Left ventricle myocardium superior (tissue), 1 donor: ENCODE data around the gene OR2T2. TPM values are rescaled to one million over a fixed set of nuclear protein-coding genes. Genes with fewer than 3 reads are reported as not detected.
"Not testable (repeated sequence)": the region's sequence is repeated elsewhere in the genome, so short reads cannot be mapped to it uniquely, and the experiment has no call there.

ENCODE experiments used
- ATAC-seq: fragments of 200-7000 bp; cut with Tn5 transposase; one replicate; pipeline ENCODE4 v1.9.1; 2020; ENCODE audit warnings: mild to moderate bottlenecking, moderate library complexity
- DNase-seq: peaks from one replicate; pipeline ENCODE4 v3.0.0-alpha.2; 2020
- intact Hi-C: fragments of 100-400 bp; cut with micrococcal nuclease; formaldehyde crosslinking; loops from one replicate; pipeline ENCODE4 v1.11.0; 2022
- long read RNA-seq: library from polyadenylated mRNA; unstranded; transcript quantifications from one replicate; pipeline ENCODE4 v2.0.0, GENCODE V29; 2021
- total RNA-seq: library from RNA; stranded (reverse); fragmentation: NEBNext Ultra II Directional; extraction: Animal tissue kit (Norgen Biotek cat#: 25700); gene quantifications from one replicate; pipeline ENCODE4 v1.2.1, GENCODE V29; 2021
- donor health status: DM: no; HTN: yes; CAD: no; lungs with severe emphysema.

OR2T2 gene
- total RNA-seq: not detected
- long read RNA-seq: 0 reads

DNA sequence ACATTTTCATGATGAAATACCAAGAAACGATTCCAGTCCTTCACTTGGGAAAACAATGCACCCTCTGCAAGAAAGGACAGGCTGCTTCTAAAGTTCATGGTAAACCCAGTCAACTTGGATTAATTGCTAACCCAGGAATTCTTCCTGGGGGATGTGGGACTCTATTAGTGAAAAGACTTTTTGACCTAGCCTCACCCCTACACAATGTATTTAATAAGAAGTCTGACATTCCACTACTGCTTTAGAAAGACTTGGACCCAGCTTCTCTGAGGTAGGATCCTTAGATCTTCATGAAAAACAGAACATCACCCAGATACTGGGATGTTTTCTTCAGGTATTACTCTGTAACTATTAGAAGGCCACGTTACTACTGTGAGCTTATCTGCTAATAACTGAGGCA is at the start of gene OR2T2:
Gene OR2T2, plus strand, starts transcription at position 239 of the 400 bp plus-strand sequence. CDS start 7,161 bp downstream, outside the sequence.
- intact Hi-C loops, DNase-seq, ATAC-seq: not testable (repeated sequence)

DNA sequence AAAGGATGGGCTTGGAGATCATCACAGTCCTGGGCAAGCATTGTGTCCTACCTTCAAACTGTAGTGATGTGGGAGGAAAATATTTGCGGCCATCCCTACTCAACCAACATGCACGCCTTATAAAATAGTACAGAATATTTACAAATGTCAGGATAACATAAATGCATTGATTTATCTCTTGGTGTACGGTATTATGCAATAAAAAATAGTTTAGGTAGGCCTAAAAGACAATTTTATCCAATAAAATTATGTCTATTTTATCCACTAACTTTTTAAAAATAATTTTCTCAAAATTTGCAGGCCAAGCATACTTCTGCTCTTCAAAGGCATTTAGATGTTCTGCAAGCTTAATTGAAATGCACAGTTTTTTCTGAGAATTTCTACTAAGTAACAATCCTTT is 42.7 kb upstream of the OR2T2 start, which contains the start of gene OR2T1:
Gene OR2T1, plus strand, starts transcription at position 301 of the 400 bp plus-strand sequence. CDS start 3,100 bp downstream, outside the sequence.
- intact Hi-C loops: no loop called here
- DNase-seq: no peak
- no peak for ATAC-seq

DNA sequence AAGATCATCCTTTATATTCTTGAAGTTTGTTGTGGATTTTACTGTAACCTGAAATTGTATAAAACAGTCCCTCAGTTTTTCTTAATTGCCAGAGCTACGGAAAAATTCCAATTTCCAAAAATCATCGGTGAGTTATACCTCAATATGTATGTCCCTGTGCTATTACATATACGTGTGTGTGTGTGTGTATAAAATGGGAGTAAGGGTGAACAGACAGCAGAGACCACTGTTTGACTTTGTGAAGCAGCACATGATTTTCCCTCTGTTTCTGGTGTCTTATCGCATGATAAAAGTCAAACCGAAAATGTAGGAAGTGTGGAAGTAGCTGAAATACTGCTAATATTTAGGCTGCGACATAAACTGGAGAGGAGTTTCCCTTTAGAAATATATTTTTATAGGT is 41.4 kb upstream of the OR2T2 start:
- intact Hi-C loops: no loop called here

DNA sequence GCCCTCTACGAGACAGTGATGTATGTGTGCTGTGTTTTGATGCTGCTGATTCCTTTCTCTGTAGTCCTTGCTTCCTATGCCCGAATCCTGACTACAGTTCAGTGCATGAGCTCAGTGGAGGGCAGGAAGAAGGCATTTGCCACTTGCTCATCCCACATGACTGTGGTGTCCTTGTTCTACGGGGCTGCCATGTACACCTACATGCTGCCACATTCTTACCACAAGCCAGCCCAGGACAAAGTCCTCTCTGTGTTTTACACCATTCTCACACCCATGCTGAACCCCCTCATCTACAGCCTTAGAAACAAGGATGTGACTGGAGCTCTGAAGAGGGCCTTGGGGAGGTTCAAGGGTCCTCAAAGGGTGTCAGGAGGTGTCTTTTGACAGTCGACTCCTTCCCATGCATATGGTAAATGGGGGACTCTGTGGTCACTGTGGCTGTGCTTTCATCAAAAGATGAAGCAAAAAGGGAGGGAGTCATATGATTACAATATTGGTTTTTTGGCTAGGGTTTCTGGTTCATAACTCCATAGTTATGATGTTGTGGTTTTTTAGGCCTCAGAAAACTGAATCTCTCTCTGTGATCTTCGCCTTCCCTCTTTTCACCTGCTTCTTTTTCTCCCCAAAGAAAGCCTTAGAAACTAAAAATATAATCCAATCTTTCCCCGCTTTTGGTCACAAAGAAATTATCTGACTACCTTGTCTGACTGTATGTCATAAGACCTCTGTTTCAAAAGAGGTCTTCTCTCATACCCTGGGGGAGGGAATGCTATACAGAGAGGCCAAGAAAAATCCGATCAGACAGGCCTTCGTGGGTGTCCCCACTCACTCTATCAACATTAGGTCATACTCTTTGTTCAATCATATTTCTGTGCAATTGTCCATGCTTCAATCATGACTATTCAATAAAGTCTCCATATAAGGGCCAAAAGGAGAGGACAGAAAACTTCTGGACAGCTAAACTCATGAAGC is 38.4 kb upstream of the OR2T2 start:
- ATAC-seq: no peak
- no peak for DNase-seq
- intact Hi-C loops: no loop called here

More for the DNA sequence above, 41.4 kb upstream of the OR2T2 start:
- ATAC-seq (no peak), DNase-seq (no peak)

DNA sequence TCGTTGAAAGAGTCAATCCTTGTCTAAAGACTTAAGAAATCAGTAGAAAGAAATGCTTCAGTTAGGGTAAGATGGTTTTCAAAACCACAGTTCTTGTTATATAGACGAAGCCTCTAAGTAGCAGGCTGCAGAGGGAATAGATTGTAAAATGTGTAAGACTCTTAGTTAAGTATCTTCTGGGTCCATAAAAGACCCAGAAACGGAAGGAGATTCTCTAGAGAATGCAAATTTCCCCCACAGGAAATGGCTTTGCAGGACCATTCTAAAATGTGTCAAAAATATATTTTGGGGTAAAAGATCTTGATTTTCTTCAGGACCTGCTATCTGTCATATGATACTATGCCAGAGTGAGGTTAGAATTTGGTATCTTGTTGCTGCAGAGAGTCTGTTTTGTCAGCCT is 29.2 kb upstream of the OR2T2 start:
- DNase-seq: no peak
- intact Hi-C loops: no loop called here
- ATAC-seq: no peak

GRCh38 chr1:248417854-248418253 is 27.6 kb upstream of the OR2T2 start:
- intact Hi-C loops: no loop called here
- ATAC-seq (no peak), DNase-seq (no peak)

DNA sequence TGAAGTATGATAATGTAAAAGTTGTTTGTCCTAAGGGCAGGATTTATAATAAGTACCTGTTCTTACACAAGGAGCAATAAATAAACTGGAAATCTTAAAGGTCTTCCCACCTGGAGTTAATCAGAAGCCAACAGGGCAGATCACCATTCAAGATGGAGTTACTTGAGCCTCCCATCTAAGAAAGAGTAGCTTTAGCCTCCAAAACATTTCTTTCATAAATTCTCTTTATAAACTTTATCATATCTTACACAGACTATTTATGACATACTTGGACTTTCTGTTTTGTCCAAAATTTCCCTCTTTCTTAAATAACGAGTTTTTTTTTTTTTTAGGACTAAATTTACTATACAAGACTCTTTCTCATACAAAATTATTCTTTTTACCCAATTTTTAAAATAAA is 24.1 kb upstream of the OR2T2 start:
- ATAC-seq: no peak
- no peak for DNase-seq
- intact Hi-C loops: no loop called here

- DNase-seq, intact Hi-C loops, ATAC-seq: not testable (repeated sequence)
Observed at GRCh38 chr1:248427526-248428191, 17.8 kb upstream of the OR2T2 start.

GRCh38 chr1:248428192-248428533 is 17.3 kb upstream of the OR2T2 start:
- intact Hi-C loops, ATAC-seq, DNase-seq: not testable (repeated sequence)

DNA sequence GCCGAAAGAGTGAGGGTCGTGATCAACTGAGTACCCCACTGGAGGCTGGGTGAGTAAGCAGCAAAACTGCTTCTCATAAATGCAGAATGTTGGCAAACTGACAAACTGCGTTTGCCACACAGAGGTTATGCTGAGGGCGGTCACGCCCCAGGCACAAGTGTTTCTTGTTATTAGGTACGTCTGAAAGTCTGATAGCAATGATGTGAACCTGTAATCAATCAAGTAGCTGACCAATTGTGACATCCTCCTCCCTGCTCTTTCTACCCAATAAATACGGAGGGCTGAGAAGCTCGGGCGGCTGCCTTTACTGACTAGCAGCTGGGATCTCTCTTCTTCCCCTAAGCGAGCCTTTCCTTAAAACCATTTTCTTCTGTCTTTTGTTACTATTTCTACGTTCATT is 13.8 kb upstream of the OR2T2 start:
- ATAC-seq, intact Hi-C loops, DNase-seq: not testable (repeated sequence)

- ATAC-seq, intact Hi-C loops, DNase-seq: not testable (repeated sequence)
Observed at GRCh38 chr1:248432201-248432600, 13.2 kb upstream of the OR2T2 start.

DNA sequence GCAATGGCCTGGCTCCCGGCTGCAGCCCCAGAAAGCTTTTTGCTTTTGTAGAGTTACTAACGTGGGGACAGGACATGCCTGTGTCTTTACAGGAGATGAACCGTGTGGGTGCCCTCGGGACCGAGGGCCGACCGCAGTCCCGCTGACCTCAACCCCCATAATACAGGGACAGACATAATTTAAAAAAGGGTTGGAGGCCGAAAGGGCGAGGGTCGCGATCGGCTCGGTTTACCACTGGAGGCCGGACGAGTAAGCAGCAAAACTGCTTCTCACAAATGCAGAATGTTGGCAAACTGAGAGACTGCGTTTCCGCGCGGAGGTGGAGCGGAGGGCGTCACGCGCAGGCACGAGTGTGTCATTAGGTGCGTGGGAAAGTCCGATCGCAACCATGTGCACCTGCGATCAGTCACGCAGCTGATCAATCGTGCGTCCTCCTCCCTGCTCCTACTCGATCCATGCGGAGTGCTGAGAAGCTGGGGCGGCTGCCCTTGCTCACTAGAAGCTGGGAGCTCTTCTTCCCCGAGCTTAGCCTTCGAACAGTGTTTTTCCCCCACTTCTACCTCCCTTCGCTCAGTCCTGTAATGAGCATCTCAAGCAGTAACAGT is 11.5 kb upstream of the OR2T2 start:
- ATAC-seq, DNase-seq, intact Hi-C loops: not testable (repeated sequence)

GRCh38 chr1:248434913-248435312 is 10.5 kb upstream of the OR2T2 start:
- DNase-seq, ATAC-seq, intact Hi-C loops: not testable (repeated sequence)

- intact Hi-C loops, ATAC-seq, DNase-seq: not testable (repeated sequence)
Observed at GRCh38 chr1:248436303-248436702, 9.1 kb upstream of the OR2T2 start.

GRCh38 chr1:248438668-248439067 is 6.8 kb upstream of the OR2T2 start:
- ATAC-seq, intact Hi-C loops, DNase-seq: not testable (repeated sequence)

GRCh38 chr1:248439283-248439682 is 6.2 kb upstream of the OR2T2 start:
- DNase-seq, intact Hi-C loops, ATAC-seq: not testable (repeated sequence)

DNA sequence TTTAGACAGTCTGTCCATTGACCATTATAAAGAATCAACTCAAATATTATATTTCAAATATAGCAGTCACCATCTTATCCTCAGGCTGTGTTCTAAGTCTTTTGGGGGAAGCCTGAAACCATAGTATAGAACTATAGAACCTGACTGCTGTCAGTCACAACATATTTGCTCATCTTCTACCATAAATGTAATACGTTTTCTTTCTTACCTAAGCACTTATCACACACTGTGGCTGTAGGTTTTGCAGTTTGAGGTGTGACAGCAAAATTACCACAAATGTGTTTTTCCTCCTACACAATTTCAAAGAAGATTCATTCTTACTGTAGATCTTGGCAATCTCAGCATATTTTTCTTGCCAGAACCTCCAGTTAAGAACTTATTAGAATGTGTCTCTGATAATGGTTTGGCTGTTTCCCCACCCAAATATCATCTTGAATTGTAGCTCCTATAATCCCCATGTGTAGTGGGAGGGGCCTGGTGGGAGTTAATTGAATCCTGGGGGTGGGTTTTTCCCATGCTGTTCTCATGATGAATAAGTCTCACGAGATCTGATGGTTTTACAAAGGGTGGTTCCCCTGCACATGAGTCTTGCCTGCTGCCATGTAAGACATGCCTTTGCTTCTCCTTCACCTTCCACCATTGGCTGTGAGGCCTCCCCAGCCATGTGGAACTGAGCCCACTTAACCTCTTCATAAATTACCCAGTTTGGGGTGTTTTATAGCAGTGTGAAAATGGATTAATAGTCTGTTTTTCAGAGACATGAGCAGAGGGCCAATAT is 2.7 kb upstream of the OR2T2 start:
- DNase-seq, ATAC-seq, intact Hi-C loops: not testable (repeated sequence)

DNA sequence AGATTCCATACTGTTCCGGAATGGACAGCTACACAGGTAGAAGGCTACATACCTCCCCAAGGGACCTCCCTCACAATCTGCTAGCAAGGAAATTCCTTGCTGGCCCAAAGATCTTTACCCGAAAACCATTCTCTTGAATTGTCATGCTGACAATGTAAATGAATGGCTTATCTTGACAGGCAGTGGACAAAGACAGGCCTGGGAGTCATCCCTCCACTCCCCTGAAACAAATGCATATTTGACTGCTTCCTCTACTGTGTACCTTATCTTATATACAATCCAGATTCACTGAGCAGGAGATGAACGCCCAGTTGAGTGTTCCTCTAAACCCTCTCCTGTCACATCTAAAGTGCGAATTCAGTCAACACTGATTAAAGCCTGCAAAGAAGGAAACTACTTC is 834 bp upstream of the OR2T2 start:
- ATAC-seq, DNase-seq, intact Hi-C loops: not testable (repeated sequence)
